Mononuclear cell (primary cell): Measurements from ENCODE around the gene CISD3. TPM values are rescaled to one million over a fixed set of nuclear protein-coding genes. Genes with fewer than 3 reads are reported as not detected.

Experiments
- H3K27me3 ChIP-seq: 2 replicates; pipeline ENCODE4 v1.6.0; 2011; ENCODE audit warnings: low read length, control low read depth; ENCODE audit not compliant: insufficient read depth
- H3K4me1 ChIP-seq: 2 replicates; pipeline ENCODE4 v1.5.1; 2011; ENCODE audit warnings: mild to moderate bottlenecking, low read length, control low read depth; ENCODE audit not compliant: insufficient read depth
- H3K4me3 ChIP-seq: 2 replicates; pipeline ENCODE4 v1.5.1; 2011; ENCODE audit warnings: mild to moderate bottlenecking, low read length, moderate library complexity
- H3K9me3 ChIP-seq: 2 replicates; pipeline ENCODE4 v1.5.1; 2011; ENCODE audit warnings: low read depth, mild to moderate bottlenecking, control low read depth, low read length
- total RNA-seq: library from RNA; depleted of rRNA; stranded (reverse); fragments of >200 nt; gene quantifications from one replicate; pipeline ENCODE4 v1.2.3, GENCODE V29; 2012

Gene CISD3
- total RNA-seq, 1 donor: 1.8 TPM

DNA sequence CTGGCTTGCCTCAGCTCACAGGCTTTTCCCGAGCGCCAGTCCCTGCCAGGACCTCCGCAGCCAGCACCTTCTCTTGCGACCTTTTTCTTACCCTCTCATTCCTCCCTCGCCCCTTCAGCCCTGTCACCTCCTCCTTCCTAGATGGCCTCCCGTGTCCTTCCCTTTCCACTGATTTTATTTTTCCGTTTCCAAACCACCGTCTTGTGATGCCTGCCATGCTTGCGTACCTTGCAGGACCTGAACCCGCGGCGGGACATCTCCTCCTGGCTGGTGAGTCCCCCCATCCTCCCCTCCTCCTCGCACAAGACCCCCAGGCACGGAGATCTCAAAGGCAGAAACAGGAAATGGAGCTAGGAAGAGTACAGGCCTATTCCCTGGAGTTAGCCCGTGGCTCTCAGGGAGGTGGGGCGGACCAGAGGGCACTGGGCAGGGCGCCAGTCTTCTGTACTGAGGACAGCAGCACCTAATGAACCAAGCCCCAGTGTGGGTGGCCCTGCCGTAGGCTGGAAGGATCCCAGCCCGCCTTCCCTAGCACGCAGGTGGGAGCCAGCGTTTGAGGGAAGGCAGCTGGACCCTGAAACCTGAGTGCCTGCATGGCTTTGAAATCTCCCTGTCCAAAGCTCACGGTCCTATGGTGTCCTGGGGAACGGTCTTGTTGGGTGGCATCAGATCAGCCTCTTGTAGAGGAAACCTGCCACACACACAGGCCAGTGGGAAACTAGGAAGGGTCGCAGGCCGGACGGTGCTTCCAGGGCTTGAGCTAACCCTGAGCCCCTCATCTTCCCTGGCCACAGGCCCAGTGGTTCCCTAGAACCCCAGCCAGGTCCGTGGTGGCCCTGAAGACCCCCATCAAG lies 612 bp downstream of the CISD3 start:
- Histone ChIP-seq H3K4me3 (peak overlapping the region; percentile 60), H3K27me3 (no peaks in the 10 kb centered on the region), H3K4me1 (peaks cover 47% of the 10 kb centered on the region), H3K9me3 (no peaks in the 10 kb centered on the region)

DNA sequence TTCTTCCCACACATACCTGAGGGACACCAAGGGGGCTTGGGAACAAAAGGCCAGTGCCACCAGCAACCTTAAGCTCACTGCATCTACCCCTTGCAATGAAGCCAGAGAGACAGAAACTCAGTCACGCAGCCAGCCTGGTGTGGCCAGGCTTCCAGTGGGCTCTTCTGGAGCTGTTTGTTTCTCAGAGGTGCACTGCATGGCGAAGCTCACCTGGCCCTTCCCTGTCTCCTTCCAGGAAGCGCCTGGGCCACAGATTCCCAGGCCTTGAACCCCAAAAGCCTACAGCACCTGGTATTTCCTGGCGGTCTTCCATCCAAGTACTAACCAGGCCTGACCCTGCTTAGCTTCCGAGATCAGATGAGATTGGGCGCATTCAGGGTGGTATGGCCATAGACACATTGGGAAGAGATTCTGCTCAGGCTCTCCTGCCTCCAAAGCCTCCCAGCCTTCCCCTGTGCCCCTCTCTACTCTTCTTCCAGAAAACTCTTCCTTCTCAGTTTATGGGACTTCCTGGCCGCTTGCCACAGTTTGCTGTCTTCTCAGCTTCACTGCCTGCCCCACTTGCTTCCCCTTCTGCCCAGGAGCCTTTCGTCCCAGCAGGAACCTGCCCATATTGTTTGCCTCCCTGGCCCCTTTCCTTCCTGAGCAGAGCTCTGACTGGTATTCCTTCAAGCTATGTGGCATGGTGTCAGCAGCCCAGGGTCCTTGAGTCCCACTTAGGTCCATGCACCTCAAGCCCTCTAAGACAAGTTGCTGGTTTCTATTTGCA lies 1.6 kb downstream of the CISD3 start:
- Histone ChIP-seq H3K4me3 (no peak overlapping the region), H3K9me3 (no peaks in the 10 kb centered on the region), H3K27me3 (no peaks in the 10 kb centered on the region), H3K4me1 (peaks cover 47% of the 10 kb centered on the region)

DNA sequence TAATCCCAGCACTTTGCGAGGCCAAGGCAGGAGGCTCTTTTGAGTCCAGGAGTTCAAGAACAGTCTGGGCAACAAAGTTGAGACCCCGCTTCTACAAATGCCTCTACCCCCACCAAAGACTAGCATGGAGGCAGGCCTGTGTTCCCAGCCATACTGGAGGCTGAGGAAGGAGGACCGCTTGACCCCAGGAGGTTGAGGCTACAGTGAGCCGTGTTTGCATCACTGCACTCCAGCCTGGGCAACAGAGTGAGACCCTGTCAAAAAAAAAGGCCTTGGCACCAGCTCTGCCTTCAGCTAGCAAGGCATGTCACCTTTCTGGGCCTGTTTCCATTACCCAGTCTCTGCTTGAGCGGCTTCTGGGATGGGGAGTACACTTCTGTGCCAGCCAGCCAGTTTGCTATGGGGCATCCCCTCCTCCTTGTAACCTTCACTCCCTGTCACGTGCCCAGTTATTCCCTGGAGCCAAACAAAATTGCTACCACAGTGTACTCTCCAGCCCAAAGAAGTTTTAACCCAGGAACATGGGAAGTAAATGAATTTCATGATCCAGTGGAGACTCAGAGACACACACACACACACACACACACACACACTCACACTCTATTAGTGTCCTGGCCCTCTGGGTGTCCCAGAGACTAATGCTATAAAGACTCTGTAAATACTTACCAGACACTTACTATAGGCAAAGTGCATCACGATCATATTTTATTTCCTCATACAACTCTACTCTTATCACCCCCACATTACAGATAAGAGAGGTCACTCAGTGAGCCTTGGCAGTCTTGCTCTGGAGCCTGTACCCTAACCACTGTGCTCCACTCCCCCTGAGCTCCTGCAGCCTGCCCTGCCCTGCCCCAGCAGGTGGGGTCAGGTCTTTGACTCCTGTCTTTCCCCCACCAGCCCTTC lies 2.5 kb downstream of the CISD3 start:
- Histone ChIP-seq H3K4me3 (no peak overlapping the region), H3K4me1 (peaks cover 41% of the 10 kb centered on the region), H3K9me3 (no peaks in the 10 kb centered on the region), H3K27me3 (no peaks in the 10 kb centered on the region)

DNA sequence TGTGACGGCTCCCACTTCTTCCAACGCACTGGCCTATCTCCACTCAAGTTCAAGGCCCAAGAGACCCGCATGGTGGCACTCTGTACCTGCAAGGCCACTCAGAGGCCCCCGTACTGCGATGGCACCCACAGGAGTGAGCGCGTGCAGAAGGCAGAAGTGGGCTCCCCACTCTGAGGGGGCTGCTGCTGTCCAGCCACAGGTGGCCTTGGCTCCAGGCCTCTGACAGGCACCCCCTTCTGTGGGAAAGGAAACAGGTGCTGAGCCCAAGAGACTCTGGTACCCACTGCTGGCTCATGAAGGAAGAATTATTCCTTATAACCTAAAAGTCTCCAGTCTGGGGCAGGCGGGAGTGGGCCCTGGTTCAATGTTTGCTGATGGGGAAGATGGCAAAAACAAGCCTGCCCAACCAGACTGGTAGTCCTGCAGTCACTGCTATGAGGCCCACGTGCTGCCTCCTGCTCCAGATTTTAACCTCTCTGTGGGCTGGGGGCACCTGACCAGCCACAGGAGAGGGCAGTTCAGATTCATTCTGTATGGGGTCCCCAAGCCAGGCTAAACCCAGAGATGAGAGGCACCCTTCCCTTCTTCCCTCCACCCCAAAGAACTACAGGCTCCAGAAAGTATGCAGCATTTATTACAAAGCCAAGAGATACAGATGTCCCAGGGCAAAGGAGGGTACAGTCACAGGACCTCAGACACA lies 3.3 kb downstream of the CISD3 start:
- no peak overlapping the region for H3K4me3 ChIP-seq
- peaks cover 33% of the 10 kb centered on the region for H3K4me1 ChIP-seq
- H3K9me3 ChIP-seq: no peaks in the 10 kb centered on the region
- no peaks in the 10 kb centered on the region for H3K27me3 ChIP-seq

DNA sequence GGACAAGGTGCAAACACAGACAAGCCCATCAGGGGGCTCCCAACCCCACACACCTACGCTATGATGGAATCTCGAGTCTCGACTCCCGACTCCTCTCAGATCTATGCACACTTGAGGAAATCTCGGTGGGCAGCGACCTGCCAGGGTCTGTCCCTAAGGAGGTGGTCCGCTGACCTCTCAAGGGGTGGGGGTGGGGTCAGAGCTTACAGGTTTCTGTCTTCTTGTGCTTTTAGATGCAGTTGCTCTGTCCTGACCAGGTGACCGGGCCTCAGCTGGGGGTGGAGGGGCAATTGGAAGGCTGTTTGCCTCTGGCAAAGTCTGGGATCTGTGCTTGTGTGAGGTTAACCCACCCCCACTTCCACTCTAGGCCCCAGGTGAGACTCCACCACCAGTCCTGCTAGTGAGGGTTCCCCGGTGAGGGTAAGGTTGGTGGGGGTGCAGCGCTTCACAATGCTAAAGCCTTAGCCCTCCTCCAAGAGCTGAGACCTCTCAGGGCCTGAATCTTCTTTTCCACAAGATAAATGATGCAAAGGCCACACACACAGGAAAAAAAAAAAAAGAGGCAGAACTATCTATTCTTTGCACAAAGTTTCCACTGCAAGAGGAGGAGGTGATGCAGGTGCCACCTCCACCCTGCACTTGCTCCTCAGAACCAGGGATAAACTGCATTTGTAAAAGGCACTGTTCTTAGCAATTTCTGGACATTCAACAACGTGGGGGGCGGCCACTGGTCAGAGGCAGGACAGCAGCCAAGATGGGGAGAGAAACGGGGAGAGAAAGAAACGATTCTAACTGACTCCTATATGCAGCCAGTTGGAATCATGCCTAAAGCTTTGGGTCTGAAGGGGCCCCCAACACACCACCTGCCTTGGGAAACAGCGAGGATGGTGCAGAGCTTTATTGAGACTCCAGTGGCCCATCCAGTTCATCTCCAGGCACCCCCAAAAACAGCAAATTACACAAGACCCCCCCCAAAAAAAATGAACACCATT lies 4.1 kb downstream of the CISD3 start:
- Histone ChIP-seq H3K4me1 (peaks cover 25% of the 10 kb centered on the region), H3K27me3 (no peaks in the 10 kb centered on the region), H3K9me3 (no peaks in the 10 kb centered on the region), H3K4me3 (no peak overlapping the region)

DNA sequence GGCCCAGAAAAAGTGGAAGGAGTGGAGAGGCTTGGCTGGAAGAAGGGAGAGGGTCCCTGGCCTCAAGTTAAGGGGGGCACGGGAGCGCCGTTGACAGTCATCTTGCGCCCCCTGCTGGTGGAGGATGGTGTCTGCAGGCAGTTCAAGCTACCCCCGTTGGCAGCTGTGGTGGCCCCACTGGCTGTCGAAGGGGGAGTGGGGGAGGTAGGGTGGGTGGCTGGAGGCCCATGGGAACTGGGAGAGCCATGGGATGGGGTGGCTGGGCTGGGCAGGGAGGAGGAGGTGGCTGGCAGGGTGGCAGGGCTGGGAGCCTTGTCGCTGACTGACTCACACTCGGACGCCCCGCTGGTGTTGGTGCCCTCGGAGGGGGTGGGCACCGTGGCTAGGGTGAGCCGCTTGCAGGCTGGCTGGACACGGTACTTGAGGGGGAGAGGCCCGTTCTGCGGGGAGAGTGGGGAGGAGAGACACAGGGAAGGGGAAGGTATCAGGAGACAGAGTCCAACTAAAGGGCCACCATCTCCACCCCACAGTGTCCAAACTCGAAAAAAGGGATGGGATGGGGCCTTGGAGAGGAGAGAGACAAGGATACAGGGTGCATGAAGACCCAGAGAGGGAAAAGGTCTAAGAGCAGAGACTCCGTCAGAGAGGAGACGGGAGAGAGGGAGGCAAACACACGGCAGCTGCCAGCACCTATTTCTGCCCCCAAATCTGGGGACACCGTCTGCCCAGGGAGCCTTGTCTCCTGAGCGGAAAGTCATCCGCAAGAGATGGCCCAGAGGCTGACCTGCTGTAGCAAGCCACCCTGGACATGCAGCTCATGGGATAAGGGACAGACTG lies 5.2 kb downstream of the CISD3 start:
- H3K4me3 ChIP-seq: no peak overlapping the region

DNA sequence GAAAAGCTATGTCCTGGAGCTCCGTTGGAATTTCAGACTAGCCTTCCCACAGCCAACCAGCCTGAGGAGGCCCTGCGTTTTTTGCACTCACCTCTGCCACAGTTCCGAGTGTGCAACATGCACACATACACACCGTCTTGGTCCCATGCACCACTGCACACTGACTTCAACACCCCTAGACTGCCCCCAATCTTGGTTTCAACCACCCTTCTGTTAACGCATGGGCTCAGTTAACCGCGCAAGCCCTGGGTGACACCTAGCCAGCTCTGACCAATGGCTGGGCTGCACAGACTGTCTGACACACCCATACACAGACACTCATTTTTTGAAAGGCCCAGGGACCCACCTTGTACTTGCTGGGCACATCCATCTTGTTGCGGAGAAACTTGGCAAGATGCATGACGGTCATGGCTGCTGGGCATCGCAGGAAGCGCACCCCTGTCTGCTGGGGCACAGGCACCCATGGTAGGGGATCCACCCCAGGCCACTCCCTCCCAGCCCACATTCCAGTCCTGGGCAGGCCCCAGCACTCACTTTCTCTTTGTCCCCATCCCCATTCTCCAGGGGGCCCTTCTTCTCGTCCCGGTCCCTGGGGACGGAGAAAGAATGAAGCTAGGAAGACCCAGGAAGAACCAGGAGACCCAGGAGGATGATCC lies 8.0 kb downstream of the CISD3 start:
- Histone ChIP-seq H3K27me3 (no peaks in the 10 kb centered on the region), H3K4me3 (no peak overlapping the region), H3K4me1 (no peaks in the 10 kb centered on the region), H3K9me3 (no peaks in the 10 kb centered on the region)

More for the DNA sequence above, 5.2 kb downstream of the CISD3 start:
- Histone ChIP-seq H3K27me3 (no peaks in the 10 kb centered on the region), H3K4me1 (peaks cover 18% of the 10 kb centered on the region), H3K9me3 (no peaks in the 10 kb centered on the region)

DNA sequence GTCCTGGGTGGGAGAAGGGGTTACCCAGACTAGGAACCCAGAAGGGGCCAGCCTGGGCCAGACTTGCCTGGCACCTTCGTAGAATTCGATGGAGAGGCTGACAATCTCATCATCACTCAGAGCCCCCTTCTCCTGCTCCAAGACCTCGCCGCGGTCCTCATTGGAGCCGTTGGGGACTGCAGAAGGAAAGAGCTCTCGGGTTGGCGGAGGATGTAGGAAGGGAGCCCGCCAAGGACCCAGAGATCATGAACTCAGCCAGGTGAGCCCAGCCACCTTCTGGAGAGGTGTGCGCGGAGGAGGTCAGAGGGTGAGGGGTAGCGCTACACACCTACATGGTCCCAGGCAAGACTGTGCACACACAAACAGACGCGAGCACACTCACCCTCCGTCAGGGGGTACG lies 8.5 kb downstream of the CISD3 start:
- Histone ChIP-seq H3K4me3 (no peak overlapping the region), H3K27me3 (no peaks in the 10 kb centered on the region), H3K9me3 (no peaks in the 10 kb centered on the region), H3K4me1 (no peaks in the 10 kb centered on the region)

DNA sequence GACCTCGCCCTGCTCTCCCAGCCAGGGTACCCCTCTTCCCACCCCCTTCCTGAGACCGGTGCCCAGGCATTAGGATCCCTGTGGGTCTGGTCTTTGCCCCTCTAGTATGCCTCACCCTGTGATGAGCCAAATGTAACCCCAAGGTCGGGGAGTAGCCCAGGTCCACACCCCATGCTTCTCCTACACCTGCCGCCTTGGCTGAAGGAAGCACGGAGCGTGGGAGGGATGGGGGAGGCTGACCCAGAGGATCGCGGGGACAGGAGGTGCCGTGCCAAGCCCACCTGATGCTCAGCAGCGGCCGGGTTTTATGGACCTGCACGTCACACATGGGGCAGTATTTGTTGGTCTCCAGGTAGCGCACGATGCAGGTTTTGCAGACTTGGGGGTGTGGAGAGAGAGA lies 9.2 kb downstream of the CISD3 start:
- H3K27me3 ChIP-seq: no peaks in the 10 kb centered on the region
- no peaks in the 10 kb centered on the region for H3K9me3 ChIP-seq
- H3K4me3 ChIP-seq: no peak overlapping the region
- no peaks in the 10 kb centered on the region for H3K4me1 ChIP-seq

DNA sequence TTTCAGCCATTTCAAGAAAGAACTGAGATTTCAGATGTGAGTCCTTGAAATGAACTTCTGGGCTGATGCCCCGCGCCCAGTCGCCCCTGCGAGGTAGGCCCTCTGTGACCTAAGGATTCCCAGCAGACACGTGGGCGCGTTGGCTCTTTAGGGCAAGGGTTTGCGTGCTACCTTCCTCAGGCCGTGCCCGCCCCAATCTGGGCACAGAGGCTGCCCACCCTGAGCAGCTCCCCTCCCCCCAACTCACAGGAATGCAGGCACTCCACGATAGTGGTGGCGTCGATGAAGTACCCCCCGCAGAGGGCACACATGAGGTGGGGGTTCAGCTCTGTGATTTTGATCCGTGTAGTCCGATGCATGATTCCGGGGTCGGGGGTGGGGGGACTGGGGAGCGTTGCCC lies 9.9 kb downstream of the CISD3 start:
- Histone ChIP-seq H3K4me3 (no peak overlapping the region), H3K9me3 (no peaks in the 10 kb centered on the region), H3K27me3 (no peaks in the 10 kb centered on the region), H3K4me1 (no peaks in the 10 kb centered on the region)

DNA sequence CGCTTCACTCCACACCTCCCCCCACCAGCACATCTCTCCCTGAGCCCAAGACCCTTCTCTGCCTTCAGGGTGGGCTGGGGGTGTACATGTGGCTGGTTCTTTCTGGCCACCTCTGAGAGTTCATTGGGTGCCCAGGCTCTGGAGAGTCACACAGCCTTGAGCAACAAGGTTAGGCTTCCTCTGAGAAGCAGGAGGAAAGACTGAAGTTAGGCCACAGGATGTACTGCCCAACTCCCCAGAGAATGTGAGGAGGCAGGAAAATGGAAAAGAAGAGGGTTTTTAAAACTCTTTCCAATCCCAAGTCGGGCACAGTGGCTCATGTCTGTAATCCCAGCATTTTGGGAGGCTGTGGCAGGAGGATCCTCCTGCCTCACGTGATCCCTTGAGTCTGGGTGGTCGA lies 10.7 kb downstream of the CISD3 start:
- Histone ChIP-seq H3K4me3 (no peak overlapping the region), H3K9me3 (no peaks in the 10 kb centered on the region), H3K4me1 (no peaks in the 10 kb centered on the region), H3K27me3 (peaks cover 3% of the 10 kb centered on the region)

DNA sequence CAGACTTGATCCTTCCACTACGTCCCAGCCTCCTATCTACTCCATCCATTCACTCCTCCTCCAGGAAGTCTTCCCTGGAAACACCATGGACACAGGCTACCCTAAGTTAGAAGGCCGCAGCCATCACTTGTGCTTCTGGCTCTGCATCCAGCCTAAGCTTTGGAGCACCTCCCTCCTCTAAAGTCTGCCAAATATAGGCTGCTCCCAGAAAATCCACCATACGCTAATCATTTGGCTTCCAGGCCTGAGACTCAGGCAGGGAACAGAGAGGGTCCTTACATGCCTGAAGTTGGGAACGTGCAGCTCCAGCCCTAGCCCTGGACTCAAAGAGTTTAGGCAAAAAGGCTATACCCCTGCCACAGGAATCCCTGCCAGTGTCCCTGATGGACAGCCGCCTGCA lies 11.3 kb downstream of the CISD3 start:
- Histone ChIP-seq H3K27me3 (peaks cover 9% of the 10 kb centered on the region), H3K4me1 (peaks cover 2% of the 10 kb centered on the region), H3K9me3 (no peaks in the 10 kb centered on the region), H3K4me3 (no peak overlapping the region)
